ENCODE results near the gene ROCK2. TPM values are rescaled to one million over a fixed set of nuclear protein-coding genes. Genes with fewer than 3 reads are reported as not detected.
A peak's percentile ranks its signal among the peaks of the same experiment; 100 is the strongest.

Gene ROCK2
- total RNA-seq, 4 donors from 2014 or later = 51.0 to 75.9 (median 67.6) TPM

GRCh38 chr2:11146076-11146475, 198.4 kb downstream of the ROCK2 start:
- TF ChIP-seq CTCF (IDR thresholded peaks at IDR 0.05) (no peak), POLR2A (IDR thresholded peaks at IDR 0.05) (no peak)
- no peaks in the 10 kb centered on the region for H3K27me3 ChIP-seq

DNA sequence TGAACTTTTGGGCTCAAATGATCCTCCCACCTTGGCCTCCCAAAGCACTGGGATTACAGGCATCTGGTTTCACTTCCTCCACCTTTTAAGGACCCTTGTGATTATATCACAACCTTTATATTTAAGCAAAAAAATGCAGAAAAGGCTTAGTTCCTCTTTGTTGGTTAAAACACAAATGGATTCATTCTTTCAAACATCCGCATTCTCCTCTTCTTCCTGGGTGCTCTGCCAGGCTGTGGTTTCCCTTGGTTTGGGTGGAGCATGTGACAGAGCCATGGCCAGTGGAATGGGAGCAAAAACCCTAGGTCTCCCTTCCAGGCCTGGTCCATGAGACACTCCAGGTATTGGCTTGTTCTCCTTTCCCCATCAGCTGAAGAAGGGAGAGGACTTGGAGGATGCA, 199.1 kb downstream of the ROCK2 start:
- no peaks in the 10 kb centered on the region for H3K4me1 ChIP-seq
- DNase-seq = no peak
- H3K27ac ChIP-seq = no peak overlapping the region

More at GRCh38 chr2:11146076-11146475, 198.4 kb downstream of the ROCK2 start:
- H3K4me1 ChIP-seq = no peaks in the 10 kb centered on the region
- no peaks in the 10 kb centered on the region for H3K9me3 ChIP-seq
- H3K36me3 ChIP-seq = no peaks in the 10 kb centered on the region
- DNase-seq = no peak
- no peak overlapping the region for H3K4me3 ChIP-seq
- no peak overlapping the region for H3K27ac ChIP-seq

GRCh38 chr2:11144738-11145079, 199.7 kb downstream of the ROCK2 start:
- TF ChIP-seq POLR2A (IDR thresholded peaks at IDR 0.05) = no peak
- no peak for TF ChIP-seq CTCF (IDR thresholded peaks at IDR 0.05)
- no peak overlapping the region for H3K4me3 ChIP-seq
- no peak for DNase-seq
- H3K27me3 ChIP-seq = no peaks in the 10 kb centered on the region
- H3K27ac ChIP-seq = no peak overlapping the region
- no peaks in the 10 kb centered on the region for H3K4me1 ChIP-seq
- H3K9me3 ChIP-seq = no peaks in the 10 kb centered on the region
- H3K36me3 ChIP-seq = no peaks in the 10 kb centered on the region

More for the DNA sequence above, 199.1 kb downstream of the ROCK2 start:
- TF ChIP-seq POLR2A (IDR thresholded peaks at IDR 0.05) (no peak), CTCF (IDR thresholded peaks at IDR 0.05) (no peak)
- H3K9me3 ChIP-seq = no peaks in the 10 kb centered on the region
- H3K27me3 ChIP-seq = no peaks in the 10 kb centered on the region
- no peak overlapping the region for H3K4me3 ChIP-seq
- H3K36me3 ChIP-seq = no peaks in the 10 kb centered on the region

DNA sequence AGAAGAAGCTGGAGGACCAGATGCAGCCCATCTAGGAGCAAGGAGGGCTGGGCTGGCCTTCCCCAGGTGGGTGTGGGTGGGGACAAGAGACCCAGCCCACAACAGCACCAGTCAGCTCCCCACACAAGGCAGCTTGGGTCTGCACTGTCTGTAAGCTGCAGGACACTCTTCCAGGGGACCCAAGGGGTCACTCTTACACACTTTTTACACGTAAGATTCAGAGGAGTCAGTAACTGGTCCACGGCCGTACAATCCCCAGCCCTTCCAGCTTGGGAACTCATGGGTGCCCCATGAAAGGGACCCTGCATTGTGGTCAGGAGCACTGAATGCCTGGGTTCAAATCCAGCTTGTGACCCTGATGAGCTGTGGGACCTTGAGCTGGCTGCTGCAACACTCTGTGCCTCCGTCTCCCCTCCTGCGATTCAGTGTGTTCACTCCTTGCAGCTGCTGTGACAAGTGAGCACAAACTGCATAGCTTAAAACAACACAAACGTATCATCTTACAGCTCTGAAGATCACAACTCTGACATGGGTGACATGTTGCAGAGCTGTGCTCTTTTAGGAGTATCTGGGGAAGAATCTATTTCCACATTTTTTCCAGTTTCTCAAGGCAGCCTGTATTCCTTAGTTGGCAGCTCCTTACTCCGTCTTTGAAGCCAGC, 200.2 kb downstream of the ROCK2 start:
- Histone ChIP-seq H3K36me3 (no peaks in the 10 kb centered on the region), H3K4me1 (no peaks in the 10 kb centered on the region), H3K4me3 (no peak overlapping the region), H3K27me3 (no peaks in the 10 kb centered on the region), H3K27ac (no peak overlapping the region), H3K9me3 (no peaks in the 10 kb centered on the region)
- DNase-seq = no peak
- TF ChIP-seq CTCF (IDR thresholded peaks at IDR 0.05) (no peak), POLR2A (IDR thresholded peaks at IDR 0.05) (no peak)

DNA sequence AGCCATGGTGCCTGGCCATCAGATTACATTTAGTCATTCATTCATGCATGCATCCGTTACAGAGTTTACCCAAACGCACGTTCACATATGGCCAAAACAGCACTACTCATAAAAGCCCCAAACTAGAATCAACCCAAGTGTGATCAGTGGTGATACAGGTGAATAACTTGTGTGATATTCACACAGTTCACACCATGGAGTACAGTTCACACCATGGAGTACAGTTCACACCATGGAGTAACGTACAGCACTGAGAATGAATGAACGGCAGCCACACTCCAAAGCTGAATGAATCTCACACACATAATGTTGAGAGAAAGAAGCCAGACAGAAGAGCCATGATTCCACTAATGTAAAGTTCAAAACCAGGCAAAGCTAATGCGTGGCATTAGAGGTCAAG, 201.4 kb downstream of the ROCK2 start:
- no peak for DNase-seq
- no peaks in the 10 kb centered on the region for H3K36me3 ChIP-seq
- H3K27ac ChIP-seq = no peak overlapping the region
- no peaks in the 10 kb centered on the region for H3K9me3 ChIP-seq
- no peaks in the 10 kb centered on the region for H3K27me3 ChIP-seq
- H3K4me3 ChIP-seq = no peak overlapping the region
- no peak for TF ChIP-seq CTCF (IDR thresholded peaks at IDR 0.05)
- TF ChIP-seq POLR2A (IDR thresholded peaks at IDR 0.05) = no peak
- no peaks in the 10 kb centered on the region for H3K4me1 ChIP-seq

GRCh38 chr2:11142330-11142729, 202.1 kb downstream of the ROCK2 start:
- Histone ChIP-seq H3K9me3 (no peaks in the 10 kb centered on the region), H3K36me3 (no peaks in the 10 kb centered on the region), H3K4me1 (no peaks in the 10 kb centered on the region), H3K4me3 (no peak overlapping the region), H3K27me3 (no peaks in the 10 kb centered on the region), H3K27ac (no peak overlapping the region)
- peak in 1 of 6 experiments; percentile 17 for TF ChIP-seq CTCF (IDR thresholded peaks at IDR 0.05)
- TF ChIP-seq POLR2A (IDR thresholded peaks at IDR 0.05) = no peak
- DNase-seq = no peak

All from Peyer's patch (tissue), 4 donors.